Measurements from ENCODE around the gene STAT6. TPM values are rescaled to one million over a fixed set of nuclear protein-coding genes. Genes with fewer than 3 reads are reported as not detected.

Gene STAT6
- total and polyA plus RNA-seq, 2 of the 8 experiments (the other 6 are each of a cell fraction or from before 2014, with no cell fraction given) = 32.9 to 38.7 TPM

DNA sequence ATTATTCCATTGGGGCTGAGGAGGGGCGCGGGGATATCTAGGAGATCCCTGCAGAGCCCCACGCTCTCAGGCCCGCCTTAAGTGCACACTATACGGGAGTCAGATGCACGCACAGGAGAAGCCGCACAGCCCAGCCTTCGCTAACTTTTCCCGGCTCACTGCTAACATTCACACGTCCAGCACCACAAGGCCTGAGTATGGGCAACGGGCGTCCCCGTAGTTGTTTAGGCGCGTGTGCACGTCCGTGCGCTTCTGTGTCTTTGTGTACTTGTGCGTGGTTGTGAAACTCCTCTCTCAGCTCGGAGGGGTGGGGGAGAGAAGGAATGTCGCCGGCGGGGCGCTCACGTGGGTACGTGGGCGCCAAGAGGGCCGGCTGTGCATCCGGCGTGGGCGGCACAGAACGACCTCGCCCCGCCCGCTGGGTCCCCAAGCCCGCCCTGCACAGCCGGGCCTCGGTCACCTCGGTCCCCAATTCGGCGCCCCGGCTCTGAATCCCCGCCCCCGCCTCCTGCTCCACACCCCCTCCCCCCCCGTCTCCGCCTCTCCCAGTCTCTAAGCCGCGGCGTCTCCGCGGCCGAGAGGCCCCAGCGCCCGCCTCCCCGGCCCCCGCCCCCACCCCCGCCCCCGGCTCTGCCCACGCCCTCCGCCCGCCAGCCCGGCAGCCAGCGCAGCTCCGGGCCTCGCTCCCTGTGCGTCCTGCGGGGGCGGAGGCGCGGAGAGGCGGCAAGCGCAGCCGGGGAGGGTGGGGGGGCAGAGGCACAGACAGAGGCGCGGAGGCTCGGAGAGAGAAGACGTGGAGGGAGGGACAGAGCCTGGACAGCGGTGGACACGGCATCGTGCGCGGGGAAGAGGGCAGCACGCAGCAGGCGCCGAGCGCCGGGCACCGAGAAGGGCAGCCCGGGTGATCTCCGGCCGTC, 22.6 kb downstream of the STAT6 start, which contains the start of gene NAB2:
NAB2 (plus strand) TSS at position 761 of the 917 bp plus-strand sequence. CDS start 158 bp downstream, outside the sequence.
- H2BK120ac ChIP-seq (replicated peaks; ENCODE audit: low read depth, low read length) = peak within 1 kb of the TSS; percentile 94
- H3K79me2 ChIP-seq (ENCODE audit: control insufficient read depth in 1 of 2, insufficient read depth in 2 of 2, low read length in 2 of 2) = peaks cover 0 to 18% of the 10 kb centered on the region in 2 experiments; a peak in 1 of 4 replicates
- peak within 1 kb of the TSS; percentile 84 for H3K27ac ChIP-seq (ENCODE audit: low read depth, low read length)
- ChIA-PET POLR2A (ENCODE audit: partially characterized antibody) (interaction anchor here (0.6 to 16.5 kb wide), 13 partner anchors 9 to 371 kb away, joined by 3 to 352 read pairs (median 8); partner anchors contain the start of genes GLI1, LRP1, NEMP1 and SHMT2), CTCF (ENCODE audit: partially characterized antibody) (interaction anchor here (1.6 to 14.0 kb wide), 5 partner anchors 9 to 84 kb away, joined by 3 to 325 read pairs (median 59); partner anchors contain the start of genes NEMP1 and STAT6)
- H2BK15ac ChIP-seq (ENCODE audit: low read length) = 0 out of 2 replicates have a peak within 1 kb of the TSS, but pooled peaks have one; percentile 88
- peak within 1 kb of the TSS; percentile 30; the same call in 1 of the 2 replicates for H2AK5ac ChIP-seq (ENCODE audit: low read depth, low read length)
- peaks cover 8 to 16% (median 11%) of the 10 kb centered on the region in 4 experiments; a peak in 6 of 8 replicates for H3K36me3 ChIP-seq (ENCODE audit: control insufficient read depth in 2 of 4, insufficient read depth in 4 of 4, low read length in 3 of 4)
- peak within 1 kb of the TSS; percentile 93 for H4K8ac ChIP-seq (ENCODE audit: extremely low read depth, insufficient read depth, low read length)
- H4K5ac ChIP-seq (ENCODE audit: insufficient read length, low read depth, low read length) = peak within 1 kb of the TSS; percentile 95
- peak within 1 kb of the TSS; percentile 92 to 96 (median 93) for H3K4me3 ChIP-seq (ENCODE audit: extremely low read depth in 1 of 4, insufficient read depth in 2 of 4, low read depth in 3 of 4, low read length in 4 of 4)
- H2AFZ ChIP-seq (ENCODE audit: low read length) = no peak within 1 kb of the TSS
- H3K4me2 ChIP-seq (ENCODE audit: insufficient read depth in 1 of 2, low read depth in 2 of 2, low read length in 2 of 2) = peak within 1 kb of the TSS; percentile 81 to 91
- H3K23ac ChIP-seq (ENCODE audit: insufficient read length) = no peak within 1 kb of the TSS
- 1% methylated on average over 32 of the region's 91 CpGs; no CpG with 5 or more reads in 1 of the 2 experiments for WGBS, 2 experiments (ENCODE audit: extremely low coverage in 1 of 2, insufficient coverage in 1 of 2, insufficient read length in 1 of 2, insufficient replicate concordance in 2 of 2, low coverage in 1 of 2, low lambda C conversion rate in 2 of 2, missing lambda C conversion rate in 1 of 2)
- H4K20me1 ChIP-seq (replicated peaks in 1 of 2; ENCODE audit: control insufficient read depth in 1 of 2, insufficient read depth in 2 of 2, low read length in 2 of 2) = peaks cover 2 to 11% of the 10 kb centered on the region in 2 experiments
- H4K91ac ChIP-seq (replicated peaks; ENCODE audit: insufficient read length, low read length) = peak within 1 kb of the TSS; percentile 98
- H3K4ac ChIP-seq (replicated peaks; ENCODE audit: insufficient read length, low read depth, low read length) = peak within 1 kb of the TSS; percentile 98
- no peaks in the 10 kb centered on the region for H3K27me3 ChIP-seq (replicated peaks in 1 of 4; ENCODE audit: control insufficient read depth in 3 of 4, extremely low read depth in 1 of 4, insufficient read depth in 3 of 4, low read length in 3 of 4)
- peak in 1 of 2 experiments; percentile 87 for DNase-seq (ENCODE audit: low read depth in 1 of 2, low spot score in 2 of 2)
- peak within 1 kb of the TSS; percentile 79 for H2BK5ac ChIP-seq (ENCODE audit: low read depth, low read length)
- peak within 1 kb of the TSS; percentile 97 for H3K18ac ChIP-seq (ENCODE audit: extremely low read depth, low read length)
- peaks cover 25% of the 10 kb centered on the region for H3K23me2 ChIP-seq (ENCODE audit: low read depth, low read length)
- H2BK12ac ChIP-seq (ENCODE audit: low read depth, low read length) = peak within 1 kb of the TSS; percentile 94
- peak within 1 kb of the TSS; percentile 90; the same call in 1 of the 2 replicates for H2BK20ac ChIP-seq (ENCODE audit: low read length)
- H3K9ac ChIP-seq (replicated peaks in 1 of 4; ENCODE audit: extremely low read depth in 1 of 4, low read depth in 3 of 4, low read length in 3 of 4) = peak within 1 kb of the TSS; percentile 62 to 87 (median 74)
- H3K56ac ChIP-seq (replicated peaks; ENCODE audit: insufficient read length, low read depth, low read length) = peak within 1 kb of the TSS; percentile 94
- H3K14ac ChIP-seq (ENCODE audit: insufficient read length) = no peak within 1 kb of the TSS
- H3K79me1 ChIP-seq (ENCODE audit: low read depth, low read length) = peaks cover 4% of the 10 kb centered on the region; the same call in 1 of the 2 replicates
- FAIRE-seq = no peak
- H3K4me1 ChIP-seq (replicated peaks in 1 of 4; ENCODE audit: control insufficient read depth in 3 of 4, insufficient read depth in 4 of 4, low read length in 3 of 4) = peaks cover 0 to 24% (median 14%) of the 10 kb centered on the region in 4 experiments; a peak in 6 of 7 replicates
- H3K9me3 ChIP-seq (ENCODE audit: insufficient read depth in 2 of 2, low read depth in 1 of 2, low read length in 1 of 2) = no peaks in the 10 kb centered on the region
- no peak for TF ChIP-seq GTF2F1 (IDR thresholded peaks at IDR 0.05; ENCODE audit: borderline replicate concordance, low read depth, low read length)
- TF ChIP-seq TCF12 (IDR thresholded peaks at IDR 0.05; ENCODE audit: low read depth, low read length) = 0 out of 2 replicates have a peak, but pooled peaks have one; percentile 15
- no peak for TF ChIP-seq YY1 (IDR thresholded peaks at IDR 0.05; ENCODE audit: low read depth, low read length)
- TF ChIP-seq, protein P1, sequence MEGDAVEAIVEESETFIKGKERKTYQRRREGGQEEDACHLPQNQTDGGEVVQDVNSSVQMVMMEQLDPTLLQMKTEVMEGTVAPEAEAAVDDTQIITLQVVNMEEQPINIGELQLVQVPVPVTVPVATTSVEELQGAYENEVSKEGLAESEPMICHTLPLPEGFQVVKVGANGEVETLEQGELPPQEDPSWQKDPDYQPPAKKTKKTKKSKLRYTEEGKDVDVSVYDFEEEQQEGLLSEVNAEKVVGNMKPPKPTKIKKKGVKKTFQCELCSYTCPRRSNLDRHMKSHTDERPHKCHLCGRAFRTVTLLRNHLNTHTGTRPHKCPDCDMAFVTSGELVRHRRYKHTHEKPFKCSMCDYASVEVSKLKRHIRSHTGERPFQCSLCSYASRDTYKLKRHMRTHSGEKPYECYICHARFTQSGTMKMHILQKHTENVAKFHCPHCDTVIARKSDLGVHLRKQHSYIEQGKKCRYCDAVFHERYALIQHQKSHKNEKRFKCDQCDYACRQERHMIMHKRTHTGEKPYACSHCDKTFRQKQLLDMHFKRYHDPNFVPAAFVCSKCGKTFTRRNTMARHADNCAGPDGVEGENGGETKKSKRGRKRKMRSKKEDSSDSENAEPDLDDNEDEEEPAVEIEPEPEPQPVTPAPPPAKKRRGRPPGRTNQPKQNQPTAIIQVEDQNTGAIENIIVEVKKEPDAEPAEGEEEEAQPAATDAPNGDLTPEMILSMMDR (IDR thresholded peaks at IDR 0.05; ENCODE audit: control extremely low read depth in 1 of 3, insufficient read depth in 1 of 3, low read depth in 1 of 3, low read length in 3 of 3) = no peak
- TF ChIP-seq RFX5 (IDR thresholded peaks at IDR 0.05; ENCODE audit: borderline replicate concordance, low read depth, low read length) = no peak
- TF ChIP-seq NANOG (IDR thresholded peaks at IDR 0.05; ENCODE audit: insufficient read depth, low read depth, low read length, poor library complexity, severe bottlenecking) = no peak
- TF ChIP-seq TEAD4 (IDR thresholded peaks at IDR 0.05; ENCODE audit: low read depth, low read length) = no peak

Data from H1 (cell line).